HL-60/S4 treated with retinoic acid at 250 ng/mL for 4 days and 3 days (cell line): Measurements from ENCODE around the gene ADARB1.

Source experiments
- in situ Hi-C: fragments of 300-500 bp; cut with MboI; formaldehyde crosslinking; loops from 2 replicates; pipeline ENCODE4 v1.7.0; 2022; ENCODE audit warnings: low sequenced_read_pairs

The ADARB1 gene

GRCh38 chr21:45054227-45054926 lies 20.0 kb upstream of the ADARB1 start:
- in situ Hi-C loops = no loop called here

GRCh38 chr21:45054927-45055612 lies 19.3 kb upstream of the ADARB1 start:
- in situ Hi-C loops = no loop called here

GRCh38 chr21:45055861-45056260 lies 18.5 kb upstream of the ADARB1 start:
- in situ Hi-C loops = no loop called here

GRCh38 chr21:45056296-45056904 lies 18.0 kb upstream of the ADARB1 start:
- in situ Hi-C loops = no loop called here

- in situ Hi-C loops = no loop called here
Observed at GRCh38 chr21:45056917-45057560, 17.3 kb upstream of the ADARB1 start.

GRCh38 chr21:45057886-45058285 lies 16.5 kb upstream of the ADARB1 start:
- in situ Hi-C loops = no loop called here

- in situ Hi-C loops = no loop called here
Observed at GRCh38 chr21:45059121-45059520, 15.3 kb upstream of the ADARB1 start.

- in situ Hi-C loops = no loop called here
Observed at GRCh38 chr21:45060089-45060488, 14.3 kb upstream of the ADARB1 start.

GRCh38 chr21:45060675-45061311 lies 13.6 kb upstream of the ADARB1 start:
- in situ Hi-C loops = no loop called here

- in situ Hi-C loops = no loop called here
Observed at GRCh38 chr21:45064091-45064490, 10.3 kb upstream of the ADARB1 start.

GRCh38 chr21:45064618-45065399 lies 9.6 kb upstream of the ADARB1 start:
- in situ Hi-C loops = no loop called here

GRCh38 chr21:45067462-45068285 lies 6.7 kb upstream of the ADARB1 start:
- in situ Hi-C loops = no loop called here

- in situ Hi-C loops = no loop called here
Observed at GRCh38 chr21:45069085-45069484, 5.3 kb upstream of the ADARB1 start.

GRCh38 chr21:45069711-45070110 lies 4.7 kb upstream of the ADARB1 start:
- in situ Hi-C loops = no loop called here

- in situ Hi-C loops = no loop called here
Observed at GRCh38 chr21:45071078-45071873, 3.1 kb upstream of the ADARB1 start.

GRCh38 chr21:45071874-45072737 lies 2.3 kb upstream of the ADARB1 start:
- in situ Hi-C loops = no loop called here

- in situ Hi-C loops = no loop called here
Observed at GRCh38 chr21:45072738-45073300, 1.6 kb upstream of the ADARB1 start.
